Measurements from ENCODE around the gene GDPD3. TPM values are rescaled to one million over a fixed set of nuclear protein-coding genes. Genes with fewer than 3 reads are reported as not detected.

Gene GDPD3
- total and polyA plus RNA-seq, 2 of the 13 experiments (the other 11 are each of a cell fraction or from before 2014, with no cell fraction given) = 18.7 to 20.6 TPM

DNA sequence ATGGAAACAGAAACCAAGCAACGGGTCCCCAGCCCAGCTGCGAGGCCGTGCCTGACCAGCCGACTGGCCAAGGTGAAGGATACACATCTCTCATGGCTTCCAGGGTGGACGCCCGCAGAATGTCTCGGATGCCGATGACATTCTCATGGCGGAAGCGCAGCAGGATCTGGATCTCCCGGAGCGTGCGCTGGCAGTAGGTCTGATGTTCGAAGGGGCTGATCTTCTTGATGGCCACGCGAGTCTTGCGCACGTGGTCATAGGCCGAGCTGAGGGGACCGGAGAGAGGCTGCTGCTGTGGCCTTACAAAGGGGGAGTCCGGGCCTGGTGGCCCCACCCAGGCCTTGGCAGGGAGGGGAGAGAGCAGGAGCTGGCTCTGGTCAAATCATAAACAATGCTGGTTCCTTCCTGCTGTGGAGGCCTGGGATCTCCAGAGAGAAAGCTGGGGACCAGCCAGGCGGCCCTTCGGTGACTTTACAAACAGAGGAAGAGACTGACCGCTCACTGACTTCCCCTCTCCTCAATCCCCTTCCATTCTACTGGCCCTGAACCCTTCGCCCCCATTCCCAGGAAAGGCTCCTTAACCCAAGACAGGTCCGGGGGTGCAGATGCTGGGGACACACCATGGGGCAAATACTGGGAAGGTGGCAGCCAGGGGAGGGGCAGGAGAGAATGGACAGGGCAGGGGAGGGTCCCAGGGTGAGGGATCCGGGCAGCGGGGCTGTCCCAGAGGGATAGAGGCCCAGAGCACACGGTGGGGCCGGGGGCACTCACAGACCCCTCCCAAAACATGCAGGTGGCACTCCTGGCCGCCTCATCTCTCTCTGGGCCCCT lies 8.6 kb upstream of the GDPD3 start (continued):
- peak; percentile 62 for TF ChIP-seq ZNF687 (CRISPR knock-in tag; IDR thresholded peaks at IDR 0.05)
- 0 out of 2 replicates have a peak, but pooled peaks have one; percentile 7 for TF ChIP-seq REL (CRISPR knock-in tag; conservative IDR thresholded peaks at IDR 0.05)
- TF ChIP-seq MXD1 (CRISPR knock-in tag; IDR thresholded peaks at IDR 0.05) = peak; percentile 31; the same call in 1 of the 2 replicates
- no peak for TF ChIP-seq THRA (CRISPR knock-in tag; IDR thresholded peaks at IDR 0.05; ENCODE audit: borderline replicate concordance)
- TF ChIP-seq KAT2B (IDR thresholded peaks at IDR 0.05; ENCODE audit: borderline replicate concordance, low read depth, low read length) = no peak
- no peak for TF ChIP-seq SMAD9 (CRISPR knock-in tag; IDR thresholded peaks at IDR 0.05)
- TF ChIP-seq MYC (CRISPR knock-in tag; IDR thresholded peaks at IDR 0.05; ENCODE audit: borderline replicate concordance) = peak; percentile 32; the same call in 1 of the 2 replicates
- TF ChIP-seq TIGD3 (CRISPR knock-in tag; IDR thresholded peaks at IDR 0.05; ENCODE audit: borderline replicate concordance) = 0 out of 2 replicates have a peak, but pooled peaks have one; percentile 15
- no peak for TF ChIP-seq ZNF446 (CRISPR knock-in tag; IDR thresholded peaks at IDR 0.05)
- 0 out of 2 replicates have a peak, but pooled peaks have one; percentile 13 for TF ChIP-seq ZNF160 (CRISPR knock-in tag; IDR thresholded peaks at IDR 0.05)
- TF ChIP-seq ZFAT (CRISPR knock-in tag; conservative IDR thresholded peaks at IDR 0.05) = no peak
- TF ChIP-seq ZBTB38 (CRISPR knock-in tag; IDR thresholded peaks at IDR 0.05) = peak; percentile 88; the same call in 1 of the 2 replicates
- TF ChIP-seq, protein P1, sequence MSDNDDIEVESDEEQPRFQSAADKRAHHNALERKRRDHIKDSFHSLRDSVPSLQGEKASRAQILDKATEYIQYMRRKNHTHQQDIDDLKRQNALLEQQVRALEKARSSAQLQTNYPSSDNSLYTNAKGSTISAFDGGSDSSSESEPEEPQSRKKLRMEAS (IDR thresholded peaks at IDR 0.05) = 0 out of 2 replicates have a peak, but pooled peaks have one; percentile 10
- peak; percentile 31; the same call in 1 of the 2 replicates for TF ChIP-seq HOXA3 (CRISPR knock-in tag; IDR thresholded peaks at IDR 0.05)
- no peak for TF ChIP-seq SMARCC2 (IDR thresholded peaks at IDR 0.05)
- TF ChIP-seq SIX4 (CRISPR knock-in tag; IDR thresholded peaks at IDR 0.05) = no peak
- TF ChIP-seq MEIS2 (CRISPR knock-in tag; IDR thresholded peaks at IDR 0.05) = 0 out of 2 replicates have a peak, but pooled peaks have one; percentile 45
- TF ChIP-seq ZSCAN12 (CRISPR knock-in tag; IDR thresholded peaks at IDR 0.05) = no peak
- TF ChIP-seq MZF1 (CRISPR knock-in tag; IDR thresholded peaks at IDR 0.05; ENCODE audit: borderline replicate concordance) = peak; percentile 1; the same call in 1 of the 2 replicates
- TF ChIP-seq, protein P2, sequence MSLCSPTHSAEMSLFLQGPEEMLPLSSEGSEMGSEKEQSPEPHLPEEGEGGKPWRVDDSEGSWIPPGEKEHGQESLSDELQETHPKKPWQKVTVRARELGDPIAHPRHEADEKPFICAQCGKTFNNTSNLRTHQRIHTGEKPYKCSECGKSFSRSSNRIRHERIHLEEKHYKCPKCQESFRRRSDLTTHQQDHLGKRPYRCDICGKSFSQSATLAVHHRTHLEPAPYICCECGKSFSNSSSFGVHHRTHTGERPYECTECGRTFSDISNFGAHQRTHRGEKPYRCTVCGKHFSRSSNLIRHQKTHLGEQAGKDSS (CRISPR knock-in tag; IDR thresholded peaks at IDR 0.05; ENCODE audit: borderline replicate concordance, low read depth) = 0 out of 2 replicates have a peak, but pooled peaks have one; percentile 58

All from HepG2 (cell line).